Keratinocyte (primary cell): ENCODE results near the gene PPP1R16B. TPM values are rescaled to one million over a fixed set of nuclear protein-coding genes. Genes with fewer than 3 reads are reported as not detected.

Source experiments
- DNase-seq: peaks from one replicate; pipeline ENCODE4 v3.0.0-alpha.2; 2011; ENCODE audit warnings: low read depth, missing footprints, low spot score
- FAIRE-seq: peaks from 2 replicates; lab custom pipeline; 2011; peaks lifted over from hg19 to GRCh38; lab: Jason Lieb, UNC
- H2AFZ ChIP-seq: 2 replicates; pipeline ENCODE4 v1.6.0; 2012; ENCODE audit warnings: low read length, control low read depth, inconsistent platforms; ENCODE audit not compliant: control insufficient read depth
- H3K27ac ChIP-seq: 2 replicates; pipeline ENCODE4 v1.5.1; 2011; ENCODE audit warnings: low read length; ENCODE audit not compliant: control insufficient read depth, insufficient read depth
- H3K27me3 ChIP-seq: 3 replicates; pipeline ENCODE4 v1.6.0; 2011; ENCODE audit warnings: low read length; ENCODE audit not compliant: control insufficient read depth, insufficient read depth; ENCODE audit errors: extremely low read depth
- H3K36me3 ChIP-seq, 2 experiments: 2 replicates in 1 of 2; 3 replicates in 1 of 2; pipeline ENCODE4 v1.5.1; 2011; ENCODE audit warnings: low read length in 2 of 2, mild to moderate bottlenecking in 1 of 2; ENCODE audit not compliant: control insufficient read depth in 2 of 2, insufficient read depth in 2 of 2; ENCODE audit errors: extremely low read depth in 1 of 2
- H3K4me1 ChIP-seq: 3 replicates; pipeline ENCODE4 v1.5.1; 2011; ENCODE audit warnings: low read length; ENCODE audit not compliant: control insufficient read depth, insufficient read depth; ENCODE audit errors: extremely low read depth
- H3K4me2 ChIP-seq: 3 replicates; pipeline ENCODE4 v1.6.0; 2011; ENCODE audit warnings: low read depth, low read length; ENCODE audit not compliant: control insufficient read depth, insufficient read depth; ENCODE audit errors: extremely low read depth
- H3K4me3 ChIP-seq, 3 experiments: fragments of 200-600 bp in 1 of 3; sonication (generic) in 1 of 3; 2 replicates in 2 of 3; 3 replicates in 1 of 3; pipeline ENCODE4 v1.5.1; 2011 to 2016; ENCODE audit warnings: low read length in 3 of 3, mild to moderate bottlenecking in 3 of 3, control low read depth in 2 of 3, inconsistent platforms in 1 of 3, low read depth in 1 of 3, mixed read lengths in 1 of 3, mixed run types in 1 of 3, moderate library complexity in 1 of 3; ENCODE audit not compliant: control insufficient read depth in 2 of 3, insufficient read depth in 2 of 3; ENCODE audit errors: extremely low read depth in 1 of 3
- H3K79me2 ChIP-seq: 2 replicates; pipeline ENCODE4 v1.6.0; 2012; ENCODE audit warnings: low read length; ENCODE audit not compliant: control insufficient read depth, insufficient read depth
- H3K9ac ChIP-seq: 3 replicates; pipeline ENCODE4 v1.6.0; 2011; ENCODE audit warnings: low read length; ENCODE audit not compliant: control insufficient read depth, insufficient read depth; ENCODE audit errors: extremely low read depth
- H3K9me1 ChIP-seq: 3 replicates; pipeline ENCODE4 v1.6.0; 2011; ENCODE audit warnings: low read length; ENCODE audit not compliant: control insufficient read depth, insufficient read depth; ENCODE audit errors: extremely low read depth
- H3K9me3 ChIP-seq: 2 replicates; pipeline ENCODE4 v1.5.1; 2012; ENCODE audit warnings: low read depth, low read length; ENCODE audit not compliant: control insufficient read depth
- H4K20me1 ChIP-seq: 3 replicates; pipeline ENCODE4 v1.6.0; 2011; ENCODE audit warnings: low read length; ENCODE audit not compliant: control insufficient read depth, insufficient read depth; ENCODE audit errors: extremely low read depth
- CTCF ChIP-seq, 3 experiments: IDR thresholded peaks in 1 of 3; conservative IDR thresholded peaks in 1 of 3; optimal IDR thresholded peaks in 1 of 3; 2 replicates in 2 of 3; 3 replicates in 1 of 3; pipeline versions ENCODE3 to v1.5.1; 2011; ENCODE audit warnings: low read length in 3 of 3, mild to moderate bottlenecking in 3 of 3, moderate library complexity in 2 of 3, control low read depth in 1 of 3, inconsistent platforms in 1 of 3; ENCODE audit not compliant: insufficient read depth in 2 of 3; ENCODE audit errors: extremely low read depth in 1 of 3
- EZH2 ChIP-seq: IDR thresholded peaks from one replicate; pipeline ENCODE4 v1.6.1; 2012; ENCODE audit warnings: inconsistent platforms, mild to moderate bottlenecking, low read length, moderate library complexity
- dilution Hi-C: fragments of 300-500 bp; cut with MboI; formaldehyde crosslinking; loops from one replicate; pipeline ENCODE4 v1.7.0; 2020; ENCODE audit warnings: low sequenced_read_pairs; ENCODE audit not compliant: extremely low pct_ligation_motif_present
- polyA plus RNA-seq, 5 experiments: library from polyadenylated mRNA; depleted of rRNA in 3 of 5; stranded (reverse) in 3 of 5; stranded (forward) in 1 of 5; unstranded in 1 of 5; fragments of >200 nt; gene quantifications; 1 replicate in 1 of 5; 2 replicates in 3 of 5; 3 replicates in 1 of 5; pipeline versions ENCODE4 v1.2.1 to v1.2.3, GENCODE V29; 2011 to 2012; ENCODE audit warnings: missing spikeins in 2 of 5, low read depth in 1 of 5, low replicate concordance in 1 of 5

PPP1R16B gene
- polyA plus RNA-seq, 1 donor (not counting 4 experiments of a cell fraction or from before 2014, with no cell fraction given): not detected

GRCh38 chr20:38833154-38833856 lies 27.8 kb downstream of the PPP1R16B start:
- no peaks in the 10 kb centered on the region for H3K9me3 ChIP-seq
- FAIRE-seq (no peak), DNase-seq (no peak)
- H4K20me1 ChIP-seq: no peaks in the 10 kb centered on the region
- H3K27ac ChIP-seq: no peak overlapping the region
- dilution Hi-C loops: no loop called here
- no peaks in the 10 kb centered on the region for H3K4me1 ChIP-seq
- H3K9ac ChIP-seq: no peak overlapping the region
- H3K36me3 ChIP-seq: no peaks in the 10 kb centered on the region
- no peak overlapping the region for H2AFZ ChIP-seq
- no peaks in the 10 kb centered on the region for H3K27me3 ChIP-seq
- no peak overlapping the region for H3K4me3 ChIP-seq
- no peaks in the 10 kb centered on the region for H3K9me1 ChIP-seq
- no peak for TF ChIP-seq CTCF (optimal IDR thresholded peaks at IDR 0.05 in 1 of 3, IDR thresholded peaks at IDR 0.05 in 1 of 3, conservative IDR thresholded peaks at IDR 0.05 in 1 of 3; ENCODE audit: extremely low read depth in 1 of 3, insufficient read depth in 2 of 3, low read length in 3 of 3)
- no peak for TF ChIP-seq EZH2
- H3K4me2 ChIP-seq: no peak overlapping the region
- H3K79me2 ChIP-seq: no peaks in the 10 kb centered on the region

- H3K4me1 ChIP-seq: no peaks in the 10 kb centered on the region
- no peak overlapping the region for H3K27ac ChIP-seq
- no peaks in the 10 kb centered on the region for H4K20me1 ChIP-seq
- no peaks in the 10 kb centered on the region for H3K36me3 ChIP-seq
- no peak overlapping the region for H3K4me2 ChIP-seq
- no peaks in the 10 kb centered on the region for H3K9me3 ChIP-seq
- no peak overlapping the region for H2AFZ ChIP-seq
- H3K9me1 ChIP-seq: no peaks in the 10 kb centered on the region
- FAIRE-seq (no peak), DNase-seq (no peak)
- H3K9ac ChIP-seq: no peak overlapping the region
- TF ChIP-seq CTCF (optimal IDR thresholded peaks at IDR 0.05 in 1 of 3, IDR thresholded peaks at IDR 0.05 in 1 of 3, conservative IDR thresholded peaks at IDR 0.05 in 1 of 3; ENCODE audit: extremely low read depth in 1 of 3, insufficient read depth in 2 of 3, low read length in 3 of 3) (no peak), EZH2 (no peak)
- no peaks in the 10 kb centered on the region for H3K79me2 ChIP-seq
- H3K27me3 ChIP-seq: no peaks in the 10 kb centered on the region
- no peak overlapping the region for H3K4me3 ChIP-seq
- dilution Hi-C loops: no loop called here
Observed at GRCh38 chr20:38833857-38834164, 28.3 kb downstream of the PPP1R16B start.
